Ovary (tissue), 3 donors: ENCODE results near the gene CRADD.

ENCODE experiments used
- CTCF ChIP-seq, 3 donors: fragments of 450-650 bp in 2 of 3; fragments of 200-600 bp in 1 of 3; IDR thresholded peaks; one replicate each; pipeline versions ENCODE4 v1.5.1 to v1.8.0; 2016 to 2022; ENCODE audit warnings: antibody characterized with exemption in 3 of 3, mild to moderate bottlenecking in 1 of 3
- POLR2A ChIP-seq: fragments of 450-650 bp; IDR thresholded peaks from one replicate; pipeline ENCODE4 v1.6.1; 2017; ENCODE audit warnings: antibody characterized with exemption, mild to moderate bottlenecking, moderate library complexity
- donor health status: DM: no; HTN: no; CAD: no.

DNA sequence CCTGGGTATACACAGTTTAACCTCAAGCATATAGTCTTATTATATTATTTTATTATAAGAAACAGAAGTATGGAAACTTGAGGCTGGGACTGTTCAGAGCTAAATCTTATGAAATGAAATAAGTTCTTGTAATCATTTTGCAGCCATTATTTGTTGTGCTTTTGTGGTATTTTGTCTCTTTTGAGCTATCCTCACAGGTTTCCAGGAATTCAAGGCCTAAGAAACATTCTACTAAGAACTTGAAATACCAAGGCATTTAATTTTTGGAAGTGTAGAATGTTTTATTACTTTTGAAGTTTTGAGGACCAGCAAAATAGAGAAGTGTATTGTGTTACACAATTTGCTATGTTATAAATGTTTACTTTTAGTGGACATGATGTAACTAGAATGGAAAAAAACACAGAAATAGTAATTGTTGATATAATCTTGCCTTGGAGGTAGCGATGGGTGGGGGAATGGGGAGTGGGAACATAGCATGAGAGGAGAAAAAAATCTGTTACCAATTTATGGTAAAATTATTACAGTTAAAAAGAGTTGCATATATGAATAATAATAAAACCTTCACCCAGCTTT, 81.7 kb downstream of the CRADD start:
- no peak for TF ChIP-seq CTCF (IDR thresholded peaks at IDR 0.05)
- TF ChIP-seq POLR2A = no peak
